WERI-Rb-1 (cell line): ENCODE data around the gene LSG1.

Experiments used
- DNase-seq: peaks from one replicate; pipeline ENCODE4 v3.0.0-alpha.2; 2020
- H3K27ac ChIP-seq: fragments of 250-450 bp; sonication (Bioruptor Pico); 2 replicates; pipeline ENCODE4 v1.5.1; 2020; ENCODE audit warnings: mild to moderate bottlenecking, moderate library complexity
- H3K27me3 ChIP-seq: fragments of 250-450 bp; sonication (Bioruptor Pico); 2 replicates; pipeline ENCODE4 v1.5.1; 2021; ENCODE audit warnings: mild to moderate bottlenecking, low read depth, moderate library complexity; ENCODE audit not compliant: insufficient read depth, severe bottlenecking
- H3K36me3 ChIP-seq: fragments of 250-450 bp; sonication (Bioruptor Pico); 2 replicates; pipeline ENCODE4 v1.5.1; 2020; ENCODE audit warnings: mild to moderate bottlenecking, moderate library complexity
- H3K4me3 ChIP-seq: 2 replicates; pipeline ENCODE4 v1.5.1; 2011; ENCODE audit warnings: low read depth, mild to moderate bottlenecking, control low read depth, low read length
- H3K9me3 ChIP-seq: fragments of 250-450 bp; sonication (Bioruptor Pico); 2 replicates; pipeline ENCODE4 v1.5.1; 2021; ENCODE audit warnings: mild to moderate bottlenecking, moderate library complexity; ENCODE audit not compliant: severe bottlenecking
- CTCF ChIP-seq: IDR thresholded peaks from 2 replicates; pipeline ENCODE4 v1.5.1; 2011; ENCODE audit warnings: low read depth, mild to moderate bottlenecking, control low read depth, inconsistent platforms, low read length

LSG1 gene

GRCh38 chr3:194622621-194623340 lies 49.2 kb downstream of the LSG1 start:
- no peak for DNase-seq
- H3K27me3 ChIP-seq: no peaks in the 10 kb centered on the region
- H3K4me3 ChIP-seq: no peak overlapping the region
- H3K9me3 ChIP-seq: no peaks in the 10 kb centered on the region
- no peak overlapping the region for H3K27ac ChIP-seq
- TF ChIP-seq CTCF: no peak
- H3K36me3 ChIP-seq: peaks cover 2% of the 10 kb centered on the region; the same call in 1 of the 2 replicates

GRCh38 chr3:194621947-194622346 lies 50.0 kb downstream of the LSG1 start:
- H3K36me3 ChIP-seq: no peaks in the 10 kb centered on the region
- H3K4me3 ChIP-seq: no peak overlapping the region
- TF ChIP-seq CTCF: no peak
- no peak for DNase-seq
- no peak overlapping the region for H3K27ac ChIP-seq
- H3K9me3 ChIP-seq: no peaks in the 10 kb centered on the region
- H3K27me3 ChIP-seq: no peaks in the 10 kb centered on the region

GRCh38 chr3:194620196-194620595 lies 51.8 kb downstream of the LSG1 start:
- no peaks in the 10 kb centered on the region; the same call in 1 of the 2 replicates for H3K36me3 ChIP-seq
- no peak overlapping the region for H3K27ac ChIP-seq
- H3K4me3 ChIP-seq: no peak overlapping the region
- no peaks in the 10 kb centered on the region for H3K27me3 ChIP-seq
- H3K9me3 ChIP-seq: no peaks in the 10 kb centered on the region
- no peak for DNase-seq
- no peak for TF ChIP-seq CTCF

GRCh38 chr3:194619741-194620140 lies 52.2 kb downstream of the LSG1 start:
- no peak for TF ChIP-seq CTCF
- Histone ChIP-seq H3K27ac (no peak overlapping the region), H3K27me3 (no peaks in the 10 kb centered on the region)

GRCh38 chr3:194618858-194619608 lies 53.0 kb downstream of the LSG1 start:
- Histone ChIP-seq H3K4me3 (no peak overlapping the region), H3K36me3 (no peaks in the 10 kb centered on the region; the same call in 1 of the 2 replicates), H3K27ac (no peak overlapping the region), H3K27me3 (no peaks in the 10 kb centered on the region), H3K9me3 (no peaks in the 10 kb centered on the region)
- TF ChIP-seq CTCF: no peak
- DNase-seq: no peak

More at GRCh38 chr3:194619741-194620140, 52.2 kb downstream of the LSG1 start:
- no peak for DNase-seq
- no peaks in the 10 kb centered on the region for H3K9me3 ChIP-seq
- no peaks in the 10 kb centered on the region; the same call in 1 of the 2 replicates for H3K36me3 ChIP-seq
- no peak overlapping the region for H3K4me3 ChIP-seq
